ENCODE measurements around the gene SPINT1.
A peak's percentile ranks its signal among the peaks of the same experiment; 100 is the strongest.

The SPINT1 gene, protein sequence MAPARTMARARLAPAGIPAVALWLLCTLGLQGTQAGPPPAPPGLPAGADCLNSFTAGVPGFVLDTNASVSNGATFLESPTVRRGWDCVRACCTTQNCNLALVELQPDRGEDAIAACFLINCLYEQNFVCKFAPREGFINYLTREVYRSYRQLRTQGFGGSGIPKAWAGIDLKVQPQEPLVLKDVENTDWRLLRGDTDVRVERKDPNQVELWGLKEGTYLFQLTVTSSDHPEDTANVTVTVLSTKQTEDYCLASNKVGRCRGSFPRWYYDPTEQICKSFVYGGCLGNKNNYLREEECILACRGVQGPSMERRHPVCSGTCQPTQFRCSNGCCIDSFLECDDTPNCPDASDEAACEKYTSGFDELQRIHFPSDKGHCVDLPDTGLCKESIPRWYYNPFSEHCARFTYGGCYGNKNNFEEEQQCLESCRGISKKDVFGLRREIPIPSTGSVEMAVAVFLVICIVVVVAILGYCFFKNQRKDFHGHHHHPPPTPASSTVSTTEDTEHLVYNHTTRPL

GRCh38 chr15:40843885-40844695 is at the start of gene SPINT1:
SPINT1 (plus strand) TSS chr15:40844048; CDS start chr15:40844555, 507 bp downstream.
- no peak for DNase-seq (ENCODE audit: low spot score)

DNA sequence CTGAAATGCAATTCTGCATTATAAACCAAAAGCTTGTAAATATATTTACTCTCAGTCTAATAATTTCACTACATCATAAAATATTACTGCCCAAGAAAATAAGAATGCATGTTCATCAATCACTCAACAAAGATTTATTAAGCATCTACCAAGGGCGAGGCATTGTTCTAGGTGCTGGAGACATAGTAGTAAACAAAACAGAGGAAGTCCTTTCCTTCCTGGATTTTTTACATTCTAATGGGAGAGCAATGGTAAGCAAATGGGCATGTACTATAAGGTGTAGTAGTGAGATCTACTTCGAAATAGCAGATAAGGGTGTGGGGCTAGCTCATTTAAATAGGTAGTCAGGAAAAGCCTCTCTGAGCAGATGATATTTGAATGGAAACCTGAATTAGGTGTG is 47.8 kb upstream of the SPINT1 start:
- DNase-seq (ENCODE audit: low spot score), result no peak

GRCh38 chr15:40796512-40796911 is 47.3 kb upstream of the SPINT1 start:
- no peak for DNase-seq (ENCODE audit: low spot score)

- DNase-seq (ENCODE audit: low spot score), result no peak
Measured at GRCh38 chr15:40799523-40799922, 44.3 kb upstream of the SPINT1 start.

- DNase-seq (ENCODE audit: low spot score), result no peak
Measured at GRCh38 chr15:40803076-40803475, 40.8 kb upstream of the SPINT1 start.

GRCh38 chr15:40803688-40804087 is 40.2 kb upstream of the SPINT1 start:
- no peak for DNase-seq (ENCODE audit: low spot score)

DNA sequence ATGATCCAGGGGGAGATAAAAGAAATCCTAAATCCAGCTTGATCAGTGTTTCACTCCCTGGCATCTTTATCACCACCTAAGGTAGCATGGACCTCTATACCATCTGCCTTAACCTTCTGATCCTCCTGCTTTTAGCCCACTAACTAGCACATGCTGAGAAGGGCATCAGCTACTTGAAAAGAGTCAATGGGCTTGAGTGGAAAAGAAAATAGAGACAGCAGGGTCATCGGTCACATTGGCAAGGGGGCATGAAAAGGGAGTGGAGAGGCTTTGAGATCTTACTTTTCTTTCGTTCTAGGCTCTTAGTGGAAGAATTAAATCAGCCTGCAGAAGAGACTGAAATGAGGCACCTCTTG is 37.2 kb upstream of the SPINT1 start:
- DNase-seq (ENCODE audit: low spot score), result no peak

DNA sequence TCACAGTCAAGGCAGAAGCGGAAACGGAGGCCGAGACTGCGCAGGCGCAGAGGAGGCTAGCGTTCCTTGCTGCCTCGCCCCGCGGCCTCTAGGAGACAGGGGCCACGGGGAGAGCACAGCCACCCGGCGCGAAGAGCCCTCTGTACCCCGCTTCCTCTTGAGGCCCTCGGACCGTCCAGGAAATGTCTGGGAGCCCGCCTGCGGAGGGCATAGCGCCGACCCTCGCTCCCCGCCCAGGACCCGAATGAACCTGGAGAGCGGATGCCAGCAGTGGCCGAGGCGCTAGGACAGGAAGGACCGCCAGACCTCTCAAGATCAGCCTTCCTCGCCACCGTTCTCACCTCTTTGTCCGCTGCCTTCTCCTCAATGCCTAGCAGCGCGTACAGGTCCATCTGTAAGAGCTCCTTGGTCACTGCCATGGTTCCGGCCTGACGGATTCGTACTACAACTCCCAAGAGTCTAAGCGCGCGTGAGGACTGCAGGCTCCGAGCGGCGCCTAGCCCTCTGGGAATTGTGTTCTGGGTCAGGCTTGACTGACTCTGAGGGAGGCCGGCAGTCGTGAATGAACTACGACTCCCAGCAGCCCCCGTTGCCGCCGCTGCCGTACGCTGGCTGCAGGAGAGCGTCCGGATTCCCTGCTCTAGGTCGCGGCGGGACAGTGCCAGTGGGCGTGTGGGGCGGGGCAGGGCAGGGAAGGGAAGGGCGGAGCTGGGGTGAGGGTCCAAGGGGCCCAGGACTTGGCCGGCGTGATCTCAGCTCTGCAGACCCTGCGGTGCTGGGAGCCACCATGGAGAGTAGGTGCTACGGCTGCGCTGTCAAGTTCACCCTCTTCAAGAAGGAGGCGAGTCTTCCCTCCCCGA is 36.6 kb upstream of the SPINT1 start, which contains the start of the genes DNAJC17 and ZFYVE19:
Gene DNAJC17, minus strand, starts transcription at position 446 of the 860 bp plus-strand sequence. Its CDS starts 27 bp downstream, at position 419.
Gene ZFYVE19, plus strand, starts transcription at position 62 of the 860 bp plus-strand sequence. Its CDS starts 501 bp downstream, at position 563.
- peak; percentile 91 for DNase-seq (ENCODE audit: low spot score)

GRCh38 chr15:40807888-40808461 is 35.9 kb upstream of the SPINT1 start:
- DNase-seq (ENCODE audit: low spot score), result no peak

- DNase-seq (ENCODE audit: low spot score), result no peak
Measured at GRCh38 chr15:40808861-40809450, 34.9 kb upstream of the SPINT1 start.

DNA sequence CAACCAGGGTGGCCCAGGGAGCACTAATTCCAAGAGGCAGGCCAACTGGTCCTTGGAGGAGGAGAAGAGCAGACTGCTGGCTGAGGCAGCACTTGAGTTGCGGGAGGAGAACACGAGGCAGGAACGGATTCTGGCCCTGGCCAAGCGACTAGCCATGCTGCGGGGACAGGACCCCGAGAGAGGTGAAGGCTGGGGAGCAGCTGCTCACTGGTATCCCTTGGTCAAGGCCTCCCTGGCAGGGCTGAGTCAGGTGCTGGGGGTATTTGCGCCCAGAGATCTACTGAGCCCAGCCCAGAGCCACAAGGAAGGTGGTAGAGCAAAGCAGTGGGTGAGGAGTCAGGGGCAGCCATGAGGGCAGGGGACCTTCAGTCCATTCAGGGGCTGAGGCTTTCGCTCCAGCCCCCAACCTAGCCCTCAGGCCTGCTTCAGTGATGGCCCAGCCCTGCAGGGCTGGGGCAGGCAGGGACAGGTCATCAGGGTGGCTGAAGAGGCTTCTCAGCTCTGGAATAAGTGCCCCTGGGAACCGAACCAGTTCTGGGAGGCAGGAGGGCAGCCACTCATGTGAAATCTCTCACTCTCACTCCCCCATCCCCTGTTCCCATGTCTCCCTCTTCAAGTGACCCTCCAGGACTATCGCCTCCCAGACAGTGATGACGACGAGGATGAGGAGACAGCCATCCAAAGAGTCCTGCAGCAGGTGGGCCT is 31.0 kb upstream of the SPINT1 start:
- DNase-seq (ENCODE audit: low spot score), result no peak

DNA sequence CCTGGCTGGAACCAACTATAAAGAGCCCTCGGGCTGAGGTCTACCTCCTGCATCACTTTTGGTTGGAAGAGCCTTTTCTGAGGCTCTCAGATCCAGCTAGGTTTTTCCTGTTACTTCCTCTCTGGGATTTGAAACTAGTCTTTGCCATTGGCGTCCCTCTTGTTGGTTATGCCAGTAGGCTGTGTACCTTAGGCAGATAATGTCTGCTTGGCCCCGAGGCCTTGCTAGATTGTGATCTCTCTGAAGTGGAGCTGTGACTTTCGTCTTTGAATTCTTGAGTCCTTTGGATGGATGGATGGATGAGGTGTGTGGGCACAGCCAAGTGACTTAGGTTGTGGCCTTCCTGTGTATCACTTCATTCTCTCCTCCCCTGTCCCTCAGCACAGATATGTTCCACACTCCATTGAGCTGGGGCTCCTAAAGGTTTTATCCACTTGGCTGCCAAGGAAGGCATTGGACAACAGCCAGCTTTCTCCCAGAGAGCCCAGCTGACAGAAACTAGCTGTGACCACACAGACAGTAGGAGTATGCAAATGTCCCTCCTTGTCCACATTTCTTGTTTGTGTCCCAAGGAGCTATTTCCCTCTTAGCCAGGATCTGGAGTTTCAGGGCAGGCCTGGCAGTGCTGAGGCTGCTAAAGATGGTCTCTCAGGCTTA is 28.7 kb upstream of the SPINT1 start:
- DNase-seq (ENCODE audit: low spot score), result no peak

DNA sequence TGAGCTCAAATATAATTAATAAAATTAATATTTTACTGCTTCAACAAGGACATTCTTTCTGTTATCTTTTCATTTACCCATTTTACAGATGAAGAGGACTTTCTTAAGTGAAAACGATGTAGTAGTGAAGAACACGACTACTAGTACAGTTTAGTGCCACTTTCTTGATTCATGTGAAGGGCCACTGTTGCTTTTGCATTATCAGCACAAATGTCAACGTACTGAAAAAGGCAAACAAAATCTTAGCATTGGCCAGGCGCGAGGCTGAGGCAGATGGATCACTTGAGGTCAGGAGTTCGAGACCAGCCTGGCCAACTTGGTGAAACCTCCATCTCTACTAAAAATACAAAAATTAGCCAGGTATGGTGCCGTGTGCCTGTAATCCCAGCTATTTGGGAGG is 24.8 kb upstream of the SPINT1 start:
- no peak for DNase-seq (ENCODE audit: low spot score)

- no peak for DNase-seq (ENCODE audit: low spot score)
Measured at GRCh38 chr15:40821195-40821594, 22.7 kb upstream of the SPINT1 start.

- no peak for DNase-seq (ENCODE audit: low spot score)
Measured at GRCh38 chr15:40823572-40824343, 20.1 kb upstream of the SPINT1 start.

- peak; percentile 28 for DNase-seq (ENCODE audit: low spot score)
Measured at GRCh38 chr15:40825661-40826422, 18.0 kb upstream of the SPINT1 start.

GRCh38 chr15:40826423-40827075 is 17.3 kb upstream of the SPINT1 start:
- DNase-seq (ENCODE audit: low spot score), result no peak

Data from AG08396 (cell line).